Activated CD4-positive, alpha-beta T cell treated with anti-CD3 and anti-CD28 coated beads for 1 hour (primary cell): ENCODE results near the gene PNLIPRP1.

Experiments used
- DNase-seq: peaks from one replicate; pipeline ENCODE4 v3.0.0-alpha.2; 2020

PNLIPRP1 gene

GRCh38 chr10:116590590-116591444, at the start of gene PNLIPRP1:
TSS of gene PNLIPRP1 (plus strand) at chr10:116590959. CDS start at chr10:116591130, 171 bp downstream.
- DNase-seq = no peak

GRCh38 chr10:116542007-116542677, 48.6 kb upstream of the PNLIPRP1 start:
- no peak for DNase-seq

GRCh38 chr10:116545122-116545521, 45.6 kb upstream of the PNLIPRP1 start:
- DNase-seq = no peak

- DNase-seq = no peak
These were observed 45.0 kb upstream of the PNLIPRP1 start, which contains the start of gene PNLIP for GRCh38 chr10:116545756-116546155. TSS of gene PNLIP (plus strand) at chr10:116545931. CDS start at chr10:116546093, 162 bp downstream.

DNA sequence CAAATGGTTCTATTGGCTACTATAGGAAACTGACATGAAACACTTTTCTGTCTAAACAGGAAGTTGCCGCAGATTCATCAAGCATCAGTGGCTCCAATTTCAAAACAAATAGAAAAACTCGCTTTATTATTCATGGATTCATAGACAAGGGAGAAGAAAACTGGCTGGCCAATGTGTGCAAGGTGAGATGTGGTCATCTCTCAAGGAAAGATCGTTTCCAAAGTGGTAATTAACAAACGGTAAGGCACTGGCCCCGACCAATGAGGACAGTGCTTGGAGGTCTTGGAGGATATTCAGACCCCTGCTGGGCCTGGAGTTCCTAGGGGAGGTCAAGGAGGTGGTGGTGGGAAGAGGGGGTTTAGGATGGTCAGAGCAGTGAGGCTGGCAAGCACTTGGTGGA, 42.5 kb upstream of the PNLIPRP1 start:
- DNase-seq = no peak

DNA sequence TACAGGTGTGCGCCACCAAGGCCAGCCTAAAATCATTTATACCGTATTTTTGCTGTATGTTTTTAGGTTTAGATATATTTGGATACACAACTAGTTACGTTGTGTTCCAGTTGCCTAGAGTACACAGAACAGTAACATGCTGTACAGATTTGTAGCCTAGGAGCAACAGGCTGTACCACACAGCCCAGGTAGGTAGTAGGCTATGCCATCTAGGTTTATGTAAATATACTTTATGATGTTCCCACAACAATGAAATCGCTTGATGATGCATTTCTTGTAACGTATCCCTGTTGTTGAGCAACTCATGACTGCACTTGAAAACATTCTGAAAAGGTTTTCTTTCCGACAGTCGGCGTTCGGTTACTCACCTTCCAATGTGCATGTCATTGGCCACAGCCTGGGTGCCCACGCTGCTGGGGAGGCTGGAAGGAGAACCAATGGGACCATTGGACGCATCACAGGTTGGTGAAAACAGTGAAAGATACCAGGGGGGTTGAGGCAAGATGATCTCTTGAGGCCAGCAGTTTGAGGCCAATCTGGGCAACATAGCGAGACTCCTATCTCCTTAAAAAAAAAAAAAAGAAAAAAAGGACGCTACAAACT, 37.3 kb upstream of the PNLIPRP1 start:
- DNase-seq = no peak

GRCh38 chr10:116554628-116555027, 36.1 kb upstream of the PNLIPRP1 start:
- no peak for DNase-seq

DNA sequence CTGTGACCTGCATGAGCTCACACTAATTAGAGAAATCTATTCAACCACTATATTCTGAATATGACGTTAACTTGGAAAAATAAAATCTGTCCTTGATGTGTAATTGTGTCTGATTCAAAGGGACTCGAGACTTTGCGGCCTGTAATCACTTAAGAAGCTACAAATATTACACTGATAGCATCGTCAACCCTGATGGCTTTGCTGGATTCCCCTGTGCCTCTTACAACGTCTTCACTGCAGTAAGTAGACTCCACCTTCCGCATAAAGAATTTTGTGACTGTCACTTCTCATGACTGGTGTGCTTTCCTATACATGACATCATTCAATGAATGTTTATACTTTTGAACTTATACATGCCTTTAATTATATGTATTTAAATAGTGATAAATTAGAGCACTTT, 34.9 kb upstream of the PNLIPRP1 start:
- no peak for DNase-seq

DNA sequence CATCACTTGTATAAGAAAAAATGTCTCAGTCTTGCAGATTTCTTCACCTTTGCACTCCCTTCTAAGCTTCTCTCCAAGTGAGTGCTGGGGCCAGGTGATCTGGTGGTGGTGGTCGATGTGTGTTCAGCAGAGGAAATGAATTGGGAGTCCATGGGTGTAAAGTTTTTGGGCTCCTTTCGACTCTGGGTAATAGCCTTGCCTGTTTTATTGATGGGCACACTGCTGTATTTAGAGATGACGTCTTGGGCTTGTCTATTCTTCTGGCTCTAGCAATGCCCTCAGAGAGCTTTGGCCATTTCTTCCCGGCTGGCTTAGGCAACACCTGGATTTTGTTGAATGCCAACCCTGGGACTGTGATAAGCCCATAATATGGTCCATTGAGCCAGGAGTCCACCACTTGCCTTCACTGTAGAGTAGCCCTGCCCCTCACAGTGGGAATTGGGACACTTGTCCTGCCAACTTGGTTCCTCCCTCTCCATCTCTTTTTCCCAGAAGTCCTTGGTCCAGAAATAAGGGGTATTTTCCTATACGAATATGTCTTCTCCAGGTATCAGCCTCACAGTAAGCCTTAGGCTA, 33.4 kb upstream of the PNLIPRP1 start:
- no peak for DNase-seq

DNA sequence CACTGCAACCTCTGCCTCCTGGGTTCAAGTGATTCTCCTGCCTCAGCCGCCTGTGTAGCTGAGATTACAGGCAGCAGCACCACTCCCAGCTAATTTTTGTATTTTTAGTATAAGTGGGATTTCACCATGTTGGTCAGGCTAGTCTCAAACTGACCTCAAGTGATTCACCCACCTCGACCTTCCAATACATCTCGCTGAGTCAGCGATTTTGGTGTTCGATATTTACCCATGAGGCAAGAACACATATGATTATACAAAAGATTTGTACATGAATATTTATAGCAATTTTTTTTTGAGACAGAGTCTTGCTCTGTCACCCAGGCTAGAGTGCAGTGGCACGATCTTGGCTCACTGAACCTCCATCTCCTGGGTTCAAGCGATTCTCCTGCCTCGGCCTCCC, 25.2 kb upstream of the PNLIPRP1 start:
- no peak for DNase-seq

- no peak for DNase-seq
These were observed 23.8 kb upstream of the PNLIPRP1 start for GRCh38 chr10:116566932-116567331.

GRCh38 chr10:116567335-116567734, 23.4 kb upstream of the PNLIPRP1 start:
- DNase-seq = no peak

- DNase-seq = no peak
These were observed 16.0 kb upstream of the PNLIPRP1 start for GRCh38 chr10:116574797-116575196.

GRCh38 chr10:116587878-116588591, 2.7 kb upstream of the PNLIPRP1 start:
- no peak for DNase-seq

GRCh38 chr10:116588995-116589394, 1.8 kb upstream of the PNLIPRP1 start:
- no peak for DNase-seq

DNA sequence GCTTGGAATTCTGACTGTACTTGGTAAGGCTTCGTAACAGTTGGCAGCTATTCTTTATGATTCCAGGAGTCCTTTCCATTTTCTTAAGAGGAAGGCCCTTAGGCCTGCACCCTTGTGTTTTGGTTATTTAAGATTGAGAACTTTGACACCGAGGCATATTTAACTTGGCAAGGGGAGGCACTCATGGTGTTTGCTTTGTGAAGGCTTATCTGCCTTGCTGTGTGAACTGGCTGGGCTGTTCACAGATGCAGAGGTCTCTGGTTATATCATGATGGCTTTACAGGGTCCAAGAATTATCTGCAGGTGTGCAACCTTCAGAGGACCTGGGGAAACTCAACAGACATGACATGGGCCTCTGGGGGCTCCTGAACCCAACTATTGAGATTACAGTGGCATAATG, 833 bp upstream of the PNLIPRP1 start:
- DNase-seq = no peak

DNA sequence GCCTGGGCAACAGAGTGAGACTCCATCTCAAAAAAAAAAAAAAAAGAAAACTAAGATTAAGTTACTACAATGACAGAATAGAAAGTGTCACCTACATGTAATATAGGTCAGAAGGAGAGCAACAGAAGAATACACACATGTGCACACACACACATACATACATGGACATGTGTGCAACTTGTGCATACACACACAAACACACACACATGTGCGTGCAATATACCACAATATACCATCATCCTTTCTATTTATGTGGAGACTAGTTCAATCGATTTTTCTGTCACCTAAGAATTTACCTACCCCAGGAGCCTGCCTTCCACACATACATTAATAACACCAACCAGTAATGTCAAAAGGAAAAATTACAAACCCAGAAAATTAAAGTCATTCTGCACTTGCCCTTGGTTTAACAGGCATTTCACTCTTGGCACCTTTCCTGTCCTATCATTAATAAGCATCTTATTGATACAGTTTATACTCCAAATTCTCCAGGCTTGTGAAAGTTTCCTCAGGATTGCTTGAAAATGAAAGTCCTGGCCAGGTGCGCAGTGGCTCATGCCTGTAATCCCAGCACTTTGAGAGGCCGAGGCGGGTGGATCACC, 2.5 kb downstream of the PNLIPRP1 start:
- no peak for DNase-seq

DNA sequence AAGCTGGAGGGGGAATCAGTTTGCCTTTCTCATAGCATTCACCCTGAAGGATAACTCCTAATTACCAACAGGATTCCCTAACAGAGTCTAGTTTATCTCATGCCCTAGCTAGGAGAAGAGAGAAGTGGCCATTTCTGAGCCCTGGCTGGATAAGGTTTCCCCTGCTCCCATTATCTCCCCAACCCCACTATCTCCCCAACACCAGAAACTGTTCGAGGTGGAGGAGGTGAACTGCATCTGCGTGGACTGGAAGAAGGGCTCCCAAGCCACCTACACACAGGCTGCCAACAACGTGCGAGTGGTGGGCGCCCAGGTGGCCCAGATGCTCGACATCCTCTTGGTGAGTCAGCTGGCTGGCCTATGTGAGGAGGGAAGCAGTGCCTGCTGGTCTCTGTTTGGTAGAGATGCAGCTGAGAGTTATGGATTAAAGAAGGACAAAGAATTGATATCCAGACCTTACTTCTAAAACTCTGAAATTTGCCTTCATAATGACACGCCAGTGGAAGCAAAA, 3.8 kb downstream of the PNLIPRP1 start:
- DNase-seq = no peak

GRCh38 chr10:116596062-116596461, 5.3 kb downstream of the PNLIPRP1 start:
- no peak for DNase-seq

DNA sequence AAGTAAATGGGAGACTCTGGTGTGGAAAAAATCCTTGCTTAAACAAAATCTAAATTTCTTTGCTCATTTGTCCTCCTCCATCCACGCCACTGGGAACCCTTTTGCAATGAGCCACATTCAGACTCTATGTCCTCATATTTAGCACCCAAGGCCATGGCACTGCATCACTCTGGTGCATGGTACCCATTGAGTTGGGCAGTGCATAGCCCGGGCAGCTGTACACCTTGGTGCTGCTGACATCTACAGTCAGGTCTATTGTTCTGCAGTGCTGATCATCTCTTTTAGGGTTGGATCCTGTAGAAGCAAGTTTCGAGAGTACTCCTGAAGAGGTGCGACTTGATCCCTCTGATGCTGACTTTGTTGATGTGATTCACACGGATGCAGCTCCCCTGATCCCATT, 6.8 kb downstream of the PNLIPRP1 start:
- no peak for DNase-seq

GRCh38 chr10:116598329-116598728, 7.6 kb downstream of the PNLIPRP1 start:
- DNase-seq = no peak

GRCh38 chr10:116599991-116600390, 9.2 kb downstream of the PNLIPRP1 start:
- DNase-seq = no peak
